ENCODE measurements around the gene NR5A2.

NR5A2 gene

GRCh38 chr1:200036619-200037270, 9.2 kb downstream of the NR5A2 start:
- DNase-seq, result no peak

- DNase-seq, result no peak
These were observed 10.0 kb downstream of the NR5A2 start for GRCh38 chr1:200037501-200037900.

- no peak for DNase-seq
These were observed 10.4 kb downstream of the NR5A2 start for GRCh38 chr1:200037904-200038303.

GRCh38 chr1:200038325-200038980, 10.9 kb downstream of the NR5A2 start:
- no peak for DNase-seq

GRCh38 chr1:200038981-200039848, 11.7 kb downstream of the NR5A2 start:
- peak; percentile 37 to 50 for DNase-seq

GRCh38 chr1:200039849-200040474, 12.5 kb downstream of the NR5A2 start:
- no peak for DNase-seq

GRCh38 chr1:200040481-200041138, 13.1 kb downstream of the NR5A2 start:
- DNase-seq, result no peak

GRCh38 chr1:200041337-200042118, 14.0 kb downstream of the NR5A2 start:
- no peak for DNase-seq

- DNase-seq, result no peak
These were observed 14.6 kb downstream of the NR5A2 start for GRCh38 chr1:200042119-200042551.

- no peak for DNase-seq
These were observed 15.2 kb downstream of the NR5A2 start for GRCh38 chr1:200042552-200043335.

GRCh38 chr1:200043336-200043668, 15.8 kb downstream of the NR5A2 start:
- no peak for DNase-seq

- no peak for DNase-seq
These were observed 18.6 kb downstream of the NR5A2 start for GRCh38 chr1:200046115-200046514.

GRCh38 chr1:200048244-200048643, 20.7 kb downstream of the NR5A2 start:
- no peak for DNase-seq

- no peak for DNase-seq
These were observed 22.3 kb downstream of the NR5A2 start for GRCh38 chr1:200049810-200050209.

GRCh38 chr1:200051620-200052019, 24.1 kb downstream of the NR5A2 start:
- DNase-seq, result no peak

- DNase-seq, result no peak
These were observed 25.6 kb downstream of the NR5A2 start for GRCh38 chr1:200053091-200053490.

- no peak for DNase-seq
These were observed 26.1 kb downstream of the NR5A2 start for GRCh38 chr1:200053646-200054045.

GRCh38 chr1:200058341-200058740, 30.8 kb downstream of the NR5A2 start:
- no peak for DNase-seq

GRCh38 chr1:200062143-200062542, 34.6 kb downstream of the NR5A2 start:
- DNase-seq, result no peak

GRCh38 chr1:200072636-200073285, 45.3 kb downstream of the NR5A2 start:
- no peak for DNase-seq

GRCh38 chr1:200073286-200073637, 45.8 kb downstream of the NR5A2 start:
- DNase-seq, result no peak

Measured in activated CD4-positive, alpha-beta T cell treated with anti-CD3 and anti-CD28 coated beads, Interleukin-2, amount 50 U/mL, for 48 hours (primary cell).